HepG2 (cell line): ENCODE results near the gene CLCNKA. TPM values are rescaled to one million over a fixed set of nuclear protein-coding genes. Genes with fewer than 3 reads are reported as not detected.

Source experiments
- AGO1 ChIP-seq: fragments of 200-400 bp; formaldehyde crosslinking; IDR thresholded peaks from 2 replicates; pipeline ENCODE4 v1.6.1; 2017; ENCODE audit warnings: mild to moderate bottlenecking, low read depth, low read length, moderate library complexity; ENCODE audit not compliant: poor library complexity, severe bottlenecking
- ARID5B ChIP-seq: IDR thresholded peaks from 2 replicates; pipeline ENCODE4 v1.4.0; 2020; ENCODE audit warnings: mild to moderate bottlenecking, missing genetic modification reagents
- ATF1 ChIP-seq: IDR thresholded peaks from 2 replicates; pipeline ENCODE4 v1.6.1; 2016; ENCODE audit warnings: mild to moderate bottlenecking, control low read depth
- CSRNP1 ChIP-seq: sonication (generic); formaldehyde crosslinking; IDR thresholded peaks from 2 replicates; pipeline ENCODE4 v1.8.1; 2023; ENCODE audit warnings: mild to moderate bottlenecking, missing genetic modification reagents
- FOXK2 ChIP-seq: fragments of 450-650 bp; IDR thresholded peaks from 2 replicates; pipeline ENCODE4 v1.6.1; 2016
- HHEX ChIP-seq: IDR thresholded peaks from 2 replicates; pipeline ENCODE4 v1.6.1; 2016; ENCODE audit warnings: control low read depth
- HMGXB4 ChIP-seq, 2 experiments: sonication (generic) in 1 of 2; formaldehyde crosslinking in 1 of 2; IDR thresholded peaks; 2 replicates each; pipeline versions ENCODE4 v1.4.0 to v1.6.1; 2018 to 2020; ENCODE audit warnings: missing genetic modification reagents in 2 of 2, borderline replicate concordance in 1 of 2, low read depth in 1 of 2, mild to moderate bottlenecking in 1 of 2, missing biosample characterization in 1 of 2
- HOXA5 ChIP-seq: sonication (generic); formaldehyde crosslinking; IDR thresholded peaks from 2 replicates; pipeline ENCODE4 v1.4.0; 2020; ENCODE audit warnings: missing genetic modification reagents
- NFIB ChIP-seq: sonication (generic); formaldehyde crosslinking; IDR thresholded peaks from 2 replicates; pipeline ENCODE4 v1.9.0; 2021; ENCODE audit warnings: missing genetic modification reagents, mild to moderate bottlenecking, borderline replicate concordance
- SMC3 ChIP-seq: IDR thresholded peaks from 2 replicates; pipeline ENCODE4 v1.6.1; 2011; ENCODE audit warnings: low read length, improper control_type of control experiment
- SNAI1 ChIP-seq: sonication (generic); formaldehyde crosslinking; IDR thresholded peaks from 2 replicates; pipeline ENCODE4 v1.5.0; 2020; ENCODE audit warnings: mild to moderate bottlenecking, missing genetic modification reagents, borderline replicate concordance
- SRSF9 ChIP-seq: fragments of 200-400 bp; formaldehyde crosslinking; IDR thresholded peaks from 2 replicates; pipeline ENCODE4 v1.6.1; 2018; ENCODE audit warnings: borderline replicate concordance, mild to moderate bottlenecking, low read depth, low read length; ENCODE audit not compliant: insufficient read depth, poor library complexity, severe bottlenecking
- STAT5B ChIP-seq: sonication (generic); formaldehyde crosslinking; IDR thresholded peaks from 2 replicates; pipeline ENCODE4 v1.4.0; 2020; ENCODE audit warnings: missing genetic modification reagents
- TEF ChIP-seq: sonication (generic); formaldehyde crosslinking; IDR thresholded peaks from 2 replicates; pipeline ENCODE4 v1.5.0; 2020; ENCODE audit warnings: missing genetic modification reagents
- THYN1 ChIP-seq: sonication (generic); formaldehyde crosslinking; IDR thresholded peaks from 2 replicates; pipeline ENCODE4 v1.8.1; 2023; ENCODE audit warnings: low read depth, mild to moderate bottlenecking, moderate library complexity, missing genetic modification reagents, borderline replicate concordance
- WIZ ChIP-seq: sonication (generic); formaldehyde crosslinking; IDR thresholded peaks from 2 replicates; pipeline ENCODE4 v1.5.1; 2020; ENCODE audit warnings: mild to moderate bottlenecking, missing genetic modification reagents
- ZNF207 ChIP-seq: fragments of 450-650 bp; IDR thresholded peaks from 2 replicates; pipeline ENCODE4 v1.6.1; 2016; ENCODE audit warnings: antibody characterized with exemption, borderline replicate concordance
- ZNF333 ChIP-seq: sonication (generic); formaldehyde crosslinking; IDR thresholded peaks from 2 replicates; pipeline ENCODE4 v1.4.0; 2020; ENCODE audit warnings: mild to moderate bottlenecking, missing genetic modification reagents, borderline replicate concordance
- ZNF383 ChIP-seq: sonication (generic); formaldehyde crosslinking; IDR thresholded peaks from 2 replicates; pipeline ENCODE4 v1.4.0; 2020; ENCODE audit warnings: missing genetic modification reagents, mild to moderate bottlenecking, borderline replicate concordance
- ZNF563 ChIP-seq: sonication (generic); formaldehyde crosslinking; IDR thresholded peaks from 2 replicates; pipeline ENCODE4 v1.8.0; 2022; ENCODE audit warnings: mild to moderate bottlenecking, moderate library complexity, missing genetic modification reagents
- ZNF572 ChIP-seq: sonication (generic); formaldehyde crosslinking; IDR thresholded peaks from 2 replicates; pipeline ENCODE4 v1.5.1; 2020; ENCODE audit warnings: mild to moderate bottlenecking, missing genetic modification reagents
- ZNF614 ChIP-seq: IDR thresholded peaks from 2 replicates; pipeline ENCODE4 v1.6.1; 2018; ENCODE audit warnings: missing biosample characterization, missing genetic modification reagents, inconsistent platforms, borderline replicate concordance
- ZNF883 ChIP-seq: sonication (generic); formaldehyde crosslinking; IDR thresholded peaks from 2 replicates; pipeline ENCODE4 v1.5.1; 2020; ENCODE audit warnings: mild to moderate bottlenecking, missing genetic modification reagents; ENCODE audit errors: not compliant biosample characterization
- ZSCAN30 ChIP-seq: sonication (generic); formaldehyde crosslinking; IDR thresholded peaks from 2 replicates; pipeline ENCODE4 v1.5.0; 2020; ENCODE audit warnings: mild to moderate bottlenecking, missing genetic modification reagents
- polyA plus RNA-seq, 8 experiments: library from polyadenylated mRNA; depleted of rRNA in 3 of 8; stranded (reverse) in 7 of 8; unstranded in 1 of 8; fragments of >200 nt; fragmentation: Illumina TruSeq in 4 of 8; extraction: Trizol in 4 of 8; gene quantifications; 2 replicates each; pipeline versions ENCODE4 v1.2.1 to v1.2.3, GENCODE V29; 2011 to 2016; ENCODE audit warnings: low read depth in 4 of 8, missing spikeins in 1 of 8, mixed read lengths in 1 of 8; ENCODE audit not compliant: insufficient read depth in 1 of 8
- total RNA-seq, 5 experiments: library from RNA; depleted of rRNA; stranded (reverse); fragments of >200 nt; fragmentation: Illumina TruSeq; extraction: Trizol; gene quantifications; 2 replicates each; pipeline ENCODE4 v1.2.3, GENCODE V29; 2016; ENCODE audit warnings: low read depth in 1 of 5

Gene CLCNKA
- total and polyA plus RNA-seq, 2 of the 13 experiments (the other 11 are each of a cell fraction or from before 2014, with no cell fraction given): 0.03 TPM; not detected in 1

- TF ChIP-seq TEF (CRISPR knock-in tag) (no peak), NFIB (CRISPR knock-in tag) (no peak), ZNF207 (no peak), SRSF9 (no peak), HMGXB4 (CRISPR knock-in tag; IDR thresholded peaks at IDR 0.05; ENCODE audit: borderline replicate concordance in 1 of 2, low read depth in 1 of 2) (peak; percentile 45 to 56; a peak in 1 of 4 replicates), THYN1 (CRISPR knock-in tag) (no peak), SMC3 (peak; percentile 89), AGO1 (no peak), ZNF614 (CRISPR knock-in tag) (0 out of 2 replicates have a peak, but pooled peaks have one; percentile 42), HHEX (CRISPR knock-in tag) (no peak), HOXA5 (no peak), WIZ (no peak), ZNF883 (no peak), ARID5B (no peak), FOXK2 (no peak), SNAI1 (no peak), STAT5B (CRISPR knock-in tag) (no peak), ZNF333 (CRISPR knock-in tag) (no peak), CSRNP1 (CRISPR knock-in tag) (no peak), ATF1 (CRISPR knock-in tag) (no peak), ZNF563 (no peak), ZNF572 (CRISPR knock-in tag) (0 out of 2 replicates have a peak, but pooled peaks have one; percentile 22), ZNF383 (CRISPR knock-in tag) (no peak), ZSCAN30 (no peak)
Observed at GRCh38 chr1:16009030-16009460, 12.8 kb upstream of the CLCNKA start (continued).
